ENCODE results near the gene USH2A. TPM values are rescaled to one million over a fixed set of nuclear protein-coding genes. Genes with fewer than 3 reads are reported as not detected.

The USH2A gene
- total and polyA plus RNA-seq, 2 experiments from 2014 or later, result 0.24 TPM; not detected in 1

- Histone ChIP-seq H3K4me3 (no peak overlapping the region), H3K36me3 (no peaks in the 10 kb centered on the region), H3K27me3 (no peaks in the 10 kb centered on the region), H3K9me3 (ENCODE audit: low read depth) (no peaks in the 10 kb centered on the region), H3K4me1 (ENCODE audit: low read depth) (peaks cover 7% of the 10 kb centered on the region), H3K27ac (no peak overlapping the region)
- no peak for TF ChIP-seq CTCF (IDR thresholded peaks at IDR 0.05; ENCODE audit: low read depth, low read length)
- no peak for DNase-seq (ENCODE audit: low read depth in 1 of 2, low spot score in 1 of 2)
Measured at GRCh38 chr1:216209125-216209524, 214.1 kb downstream of the USH2A start.

GRCh38 chr1:216207154-216207553, 216.1 kb downstream of the USH2A start:
- Histone ChIP-seq H3K36me3 (no peaks in the 10 kb centered on the region), H3K27ac (no peak overlapping the region), H3K9me3 (ENCODE audit: low read depth) (no peaks in the 10 kb centered on the region), H3K4me1 (ENCODE audit: low read depth) (peaks cover 7% of the 10 kb centered on the region), H3K27me3 (no peaks in the 10 kb centered on the region), H3K4me3 (no peak overlapping the region)
- no peak for TF ChIP-seq CTCF (IDR thresholded peaks at IDR 0.05; ENCODE audit: low read depth, low read length)
- no peak for DNase-seq (ENCODE audit: low read depth in 1 of 2, low spot score in 1 of 2)

GRCh38 chr1:216205176-216205575, 218.1 kb downstream of the USH2A start:
- DNase-seq (ENCODE audit: low read depth in 1 of 2, low spot score in 1 of 2), result no peak
- Histone ChIP-seq H3K9me3 (ENCODE audit: low read depth) (no peaks in the 10 kb centered on the region), H3K36me3 (no peaks in the 10 kb centered on the region), H3K27ac (no peak overlapping the region), H3K4me3 (no peak overlapping the region), H3K27me3 (no peaks in the 10 kb centered on the region), H3K4me1 (ENCODE audit: low read depth) (peaks cover 7% of the 10 kb centered on the region)
- TF ChIP-seq CTCF (IDR thresholded peaks at IDR 0.05; ENCODE audit: low read depth, low read length), result no peak

GRCh38 chr1:216201946-216202345, 221.3 kb downstream of the USH2A start:
- Histone ChIP-seq H3K36me3 (no peaks in the 10 kb centered on the region), H3K27me3 (no peaks in the 10 kb centered on the region), H3K4me3 (no peak overlapping the region), H3K9me3 (ENCODE audit: low read depth) (no peaks in the 10 kb centered on the region), H3K4me1 (ENCODE audit: low read depth) (no peaks in the 10 kb centered on the region), H3K27ac (no peak overlapping the region)
- no peak for TF ChIP-seq CTCF (IDR thresholded peaks at IDR 0.05; ENCODE audit: low read depth, low read length)
- no peak for DNase-seq (ENCODE audit: low read depth in 1 of 2, low spot score in 1 of 2)

GRCh38 chr1:216200941-216201340, 222.3 kb downstream of the USH2A start:
- Histone ChIP-seq H3K27me3 (no peaks in the 10 kb centered on the region), H3K9me3 (ENCODE audit: low read depth) (no peaks in the 10 kb centered on the region), H3K36me3 (no peaks in the 10 kb centered on the region), H3K4me1 (ENCODE audit: low read depth) (no peaks in the 10 kb centered on the region), H3K27ac (no peak overlapping the region), H3K4me3 (no peak overlapping the region)
- no peak for DNase-seq (ENCODE audit: low read depth in 1 of 2, low spot score in 1 of 2)
- TF ChIP-seq CTCF (IDR thresholded peaks at IDR 0.05; ENCODE audit: low read depth, low read length), result no peak

- Histone ChIP-seq H3K4me1 (ENCODE audit: low read depth) (no peaks in the 10 kb centered on the region), H3K4me3 (no peak overlapping the region), H3K27me3 (no peaks in the 10 kb centered on the region), H3K9me3 (ENCODE audit: low read depth) (no peaks in the 10 kb centered on the region), H3K27ac (no peak overlapping the region), H3K36me3 (no peaks in the 10 kb centered on the region)
- TF ChIP-seq CTCF (IDR thresholded peaks at IDR 0.05; ENCODE audit: low read depth, low read length), result no peak
- DNase-seq (ENCODE audit: low read depth in 1 of 2, low spot score in 1 of 2), result no peak
Measured at GRCh38 chr1:216194721-216195120, 228.5 kb downstream of the USH2A start.
